ENCODE results near the gene GOLGA6L1. TPM values are rescaled to one million over a fixed set of nuclear protein-coding genes. Genes with fewer than 3 reads are reported as not detected.
"Not testable (repeated sequence)": the region's sequence is repeated elsewhere in the genome, so short reads cannot be mapped to it uniquely, and the experiment has no call there.

The GOLGA6L1 gene
- total RNA-seq, 1 donor from 2014 or later, result not detected

DNA sequence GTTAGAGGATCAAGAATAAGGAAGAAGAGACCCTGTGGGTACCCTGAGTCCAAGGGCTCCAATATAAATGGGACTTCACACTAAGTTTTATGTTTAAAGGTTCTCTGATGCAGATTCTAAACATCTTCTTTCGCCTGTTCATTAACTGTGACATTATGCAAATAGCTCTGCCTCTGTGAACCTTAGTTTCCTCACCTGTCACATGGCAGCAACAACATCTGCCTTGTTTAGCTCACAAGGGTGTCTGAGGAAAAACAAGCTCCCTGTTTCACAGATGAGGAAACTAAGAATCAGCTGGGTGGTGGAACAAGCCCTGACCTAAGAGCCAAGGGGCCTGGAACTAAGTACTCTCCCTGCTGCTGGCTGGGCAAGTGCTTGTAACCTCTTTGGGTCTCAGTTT is 40.8 kb downstream of the GOLGA6L1 start:
- no peak overlapping the region for H3K4me3 Mint-ChIP-seq (ENCODE audit: unreplicated experiment)
- peaks cover 16% of the 10 kb centered on the region for H3K27me3 Mint-ChIP-seq (ENCODE audit: low read depth)
- H3K36me3 Mint-ChIP-seq (ENCODE audit: low read depth), result no peaks in the 10 kb centered on the region
- no peak for DNase-seq (ENCODE audit: low spot score)
- H3K9me3 Mint-ChIP-seq (ENCODE audit: low read depth), result no peaks in the 10 kb centered on the region
- H3K4me1 Mint-ChIP-seq (ENCODE audit: low read depth), result no peaks in the 10 kb centered on the region
- H3K27ac Mint-ChIP-seq (ENCODE audit: unreplicated experiment), result no peak overlapping the region
- TF ChIP-seq, protein P1, sequence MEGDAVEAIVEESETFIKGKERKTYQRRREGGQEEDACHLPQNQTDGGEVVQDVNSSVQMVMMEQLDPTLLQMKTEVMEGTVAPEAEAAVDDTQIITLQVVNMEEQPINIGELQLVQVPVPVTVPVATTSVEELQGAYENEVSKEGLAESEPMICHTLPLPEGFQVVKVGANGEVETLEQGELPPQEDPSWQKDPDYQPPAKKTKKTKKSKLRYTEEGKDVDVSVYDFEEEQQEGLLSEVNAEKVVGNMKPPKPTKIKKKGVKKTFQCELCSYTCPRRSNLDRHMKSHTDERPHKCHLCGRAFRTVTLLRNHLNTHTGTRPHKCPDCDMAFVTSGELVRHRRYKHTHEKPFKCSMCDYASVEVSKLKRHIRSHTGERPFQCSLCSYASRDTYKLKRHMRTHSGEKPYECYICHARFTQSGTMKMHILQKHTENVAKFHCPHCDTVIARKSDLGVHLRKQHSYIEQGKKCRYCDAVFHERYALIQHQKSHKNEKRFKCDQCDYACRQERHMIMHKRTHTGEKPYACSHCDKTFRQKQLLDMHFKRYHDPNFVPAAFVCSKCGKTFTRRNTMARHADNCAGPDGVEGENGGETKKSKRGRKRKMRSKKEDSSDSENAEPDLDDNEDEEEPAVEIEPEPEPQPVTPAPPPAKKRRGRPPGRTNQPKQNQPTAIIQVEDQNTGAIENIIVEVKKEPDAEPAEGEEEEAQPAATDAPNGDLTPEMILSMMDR (IDR thresholded peaks at IDR 0.05), result no peak

DNA sequence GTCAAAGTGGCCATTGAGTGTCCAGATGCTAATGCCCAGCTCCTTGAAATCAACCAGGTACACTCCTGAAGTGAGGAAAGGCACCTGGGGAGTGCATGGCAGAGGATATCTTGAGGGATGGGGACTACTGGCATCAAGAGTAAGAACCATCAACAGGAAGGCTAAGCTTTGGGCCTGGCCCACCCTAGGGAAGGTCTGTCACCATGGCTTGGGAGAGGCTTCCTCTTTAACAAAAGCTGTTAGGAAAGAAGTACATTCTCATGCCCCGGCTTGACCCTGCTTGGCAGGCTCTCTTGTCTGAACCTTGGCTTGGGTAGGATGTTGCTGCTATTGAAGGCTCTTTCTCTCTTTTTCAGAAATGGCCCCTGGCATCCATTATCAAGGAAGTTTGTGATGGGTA is 53.5 kb downstream of the GOLGA6L1 start:
- H3K27ac Mint-ChIP-seq (ENCODE audit: unreplicated experiment), result no peak overlapping the region
- H3K9me3 Mint-ChIP-seq (ENCODE audit: low read depth), result no peaks in the 10 kb centered on the region
- DNase-seq (ENCODE audit: low spot score), result no peak
- peaks cover 26% of the 10 kb centered on the region for H3K27me3 Mint-ChIP-seq (ENCODE audit: low read depth)
- no peak overlapping the region for H3K4me3 Mint-ChIP-seq (ENCODE audit: unreplicated experiment)
- no peaks in the 10 kb centered on the region for H3K36me3 Mint-ChIP-seq (ENCODE audit: low read depth)
- H3K4me1 Mint-ChIP-seq (ENCODE audit: low read depth), result no peaks in the 10 kb centered on the region
- TF ChIP-seq, protein P1 (IDR thresholded peaks at IDR 0.05), result no peak

DNA sequence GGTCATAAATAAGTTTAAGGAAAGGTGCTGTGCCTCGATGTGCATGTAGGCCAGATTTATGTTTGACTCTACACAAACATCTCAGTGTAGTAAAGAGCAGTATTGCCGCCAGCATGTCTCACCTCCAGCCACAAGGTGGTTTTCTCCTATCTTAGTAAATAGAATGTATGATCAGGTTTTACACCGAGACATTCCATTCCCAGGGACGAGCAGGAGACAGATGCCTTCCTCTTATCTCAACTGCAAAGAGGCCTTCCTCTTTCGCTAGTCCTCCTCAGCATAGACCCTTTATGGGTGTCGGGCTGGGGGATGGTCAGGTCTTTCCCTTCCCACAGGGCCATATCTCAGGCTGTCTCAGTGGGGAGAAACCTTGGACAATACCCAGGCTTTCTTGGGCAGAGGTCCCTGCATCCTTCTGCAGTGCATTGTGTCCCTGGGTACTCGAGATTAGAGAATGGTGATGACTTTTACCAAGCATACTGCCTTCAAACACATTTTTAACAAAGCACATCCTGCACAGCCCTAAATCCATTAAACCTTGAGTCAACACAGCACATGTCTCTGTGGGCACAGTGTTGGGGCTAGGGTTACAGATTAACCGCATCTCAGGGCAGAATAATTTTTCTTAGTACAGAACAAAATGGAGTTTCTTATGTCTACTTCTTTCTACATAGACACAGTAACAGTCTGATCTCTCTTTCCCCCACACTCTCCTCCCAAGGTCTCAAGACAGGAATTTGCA is 54.5 kb downstream of the GOLGA6L1 start:
- H3K36me3 Mint-ChIP-seq (ENCODE audit: low read depth); DNase-seq (ENCODE audit: low spot score); H3K27ac Mint-ChIP-seq (ENCODE audit: unreplicated experiment); H3K4me3 Mint-ChIP-seq (ENCODE audit: unreplicated experiment); H3K4me1 Mint-ChIP-seq (ENCODE audit: low read depth); H3K9me3 Mint-ChIP-seq (ENCODE audit: low read depth): not testable (repeated sequence)
- H3K27me3 Mint-ChIP-seq (ENCODE audit: low read depth), result peaks cover 28% of the 10 kb centered on the region

DNA sequence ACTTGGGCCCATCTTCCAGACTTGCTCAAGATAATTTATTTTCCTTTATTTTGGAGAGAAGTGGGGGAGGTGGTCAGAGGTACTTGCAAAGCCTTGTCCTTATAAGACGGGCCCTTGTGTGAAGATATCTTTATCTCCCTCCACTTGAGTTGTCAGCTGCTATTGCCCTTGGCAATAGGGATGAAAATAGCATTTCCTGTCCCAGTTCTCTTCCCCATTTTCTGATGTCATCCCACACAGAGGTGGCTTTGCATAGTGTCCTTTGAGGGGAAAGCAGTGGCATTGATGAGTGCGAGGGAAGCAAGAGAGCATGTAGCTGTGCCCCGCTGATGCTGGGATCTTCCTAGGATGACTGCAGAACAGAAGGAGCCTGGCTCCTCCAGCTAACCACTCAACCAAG is 55.4 kb downstream of the GOLGA6L1 start:
- no peak for DNase-seq (ENCODE audit: low spot score)
- TF ChIP-seq, protein P1 (IDR thresholded peaks at IDR 0.05), result no peak
- H3K27me3 Mint-ChIP-seq (ENCODE audit: low read depth), result peaks cover 24% of the 10 kb centered on the region
- H3K9me3 Mint-ChIP-seq (ENCODE audit: low read depth), result no peaks in the 10 kb centered on the region
- H3K4me3 Mint-ChIP-seq (ENCODE audit: unreplicated experiment), result no peak overlapping the region
- H3K4me1 Mint-ChIP-seq (ENCODE audit: low read depth), result no peaks in the 10 kb centered on the region
- H3K27ac Mint-ChIP-seq (ENCODE audit: unreplicated experiment), result no peak overlapping the region
- H3K36me3 Mint-ChIP-seq (ENCODE audit: low read depth), result no peaks in the 10 kb centered on the region

DNA sequence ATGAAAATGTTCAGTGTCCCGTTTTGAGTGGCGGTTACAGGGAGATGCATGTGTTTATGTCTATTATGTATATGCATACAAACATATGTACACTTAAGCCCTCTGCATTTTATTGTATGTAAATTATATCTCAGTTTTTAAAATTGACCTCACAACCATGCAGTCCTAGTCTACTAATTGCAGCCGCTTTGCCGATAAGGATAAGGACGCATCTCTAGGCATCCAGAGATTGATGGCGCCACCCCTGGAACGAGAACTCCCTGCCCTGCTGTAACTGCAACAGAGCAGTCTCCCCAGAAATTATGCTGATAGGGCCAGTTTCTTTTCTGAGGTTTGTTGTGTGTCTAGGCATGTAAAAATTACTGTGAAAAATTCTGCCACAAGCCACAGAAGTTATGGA is 56.9 kb downstream of the GOLGA6L1 start:
- Mint-ChIP-seq H3K27me3 (ENCODE audit: low read depth) (peaks cover 16% of the 10 kb centered on the region), H3K9me3 (ENCODE audit: low read depth) (no peaks in the 10 kb centered on the region), H3K36me3 (ENCODE audit: low read depth) (no peaks in the 10 kb centered on the region), H3K27ac (ENCODE audit: unreplicated experiment) (no peak overlapping the region), H3K4me1 (ENCODE audit: low read depth) (peaks cover under 1% of the 10 kb centered on the region), H3K4me3 (ENCODE audit: unreplicated experiment) (no peak overlapping the region)
- DNase-seq (ENCODE audit: low spot score), result no peak
- TF ChIP-seq, protein P1 (IDR thresholded peaks at IDR 0.05), result no peak

Other genes starting within 250 kb of the GOLGA6L1 start
- 98.5 to 102 TPM (median 101 TPM) in 3 replicates for gene CYFIP1, start 156.5 kb downstream of the GOLGA6L1 start, total RNA-seq
- gene TUBGCP5, start 97.3 kb downstream of the GOLGA6L1 start, total RNA-seq, result 14.4 to 22.8 TPM (median 14.6 TPM) in 3 replicates
- gene GOLGA6L26, start 197.4 kb upstream of the GOLGA6L1 start, total RNA-seq, result not detected in 3 replicates
- 0.32 to 0.94 TPM (median 0.46 TPM) in 3 replicates for gene GOLGA8S, start 217.9 kb upstream of the GOLGA6L1 start, total RNA-seq

Data from chondrocyte (in vitro differentiated cells).